WERI-Rb-1 (cell line): ENCODE results near the gene LMNB1.
A peak's percentile ranks its signal among the peaks of the same experiment; 100 is the strongest.
"Not testable (repeated sequence)": the region's sequence is repeated elsewhere in the genome, so short reads cannot be mapped to it uniquely, and the experiment has no call there.

Experiments used
- DNase-seq: peaks from one replicate; pipeline ENCODE4 v3.0.0-alpha.2; 2020
- H3K27ac ChIP-seq: fragments of 250-450 bp; sonication (Bioruptor Pico); 2 replicates; pipeline ENCODE4 v1.5.1; 2020; ENCODE audit warnings: mild to moderate bottlenecking, moderate library complexity
- H3K27me3 ChIP-seq: fragments of 250-450 bp; sonication (Bioruptor Pico); 2 replicates; pipeline ENCODE4 v1.5.1; 2021; ENCODE audit warnings: mild to moderate bottlenecking, low read depth, moderate library complexity; ENCODE audit not compliant: insufficient read depth, severe bottlenecking
- H3K36me3 ChIP-seq: fragments of 250-450 bp; sonication (Bioruptor Pico); 2 replicates; pipeline ENCODE4 v1.5.1; 2020; ENCODE audit warnings: mild to moderate bottlenecking, moderate library complexity
- H3K4me3 ChIP-seq: 2 replicates; pipeline ENCODE4 v1.5.1; 2011; ENCODE audit warnings: low read depth, mild to moderate bottlenecking, control low read depth, low read length
- H3K9me3 ChIP-seq: fragments of 250-450 bp; sonication (Bioruptor Pico); 2 replicates; pipeline ENCODE4 v1.5.1; 2021; ENCODE audit warnings: mild to moderate bottlenecking, moderate library complexity; ENCODE audit not compliant: severe bottlenecking
- TF ChIP-seq, protein P1 (sequence below): IDR thresholded peaks from 2 replicates; pipeline ENCODE4 v1.5.1; 2011; ENCODE audit warnings: low read depth, mild to moderate bottlenecking, control low read depth, inconsistent platforms, low read length

Gene LMNB1

DNA sequence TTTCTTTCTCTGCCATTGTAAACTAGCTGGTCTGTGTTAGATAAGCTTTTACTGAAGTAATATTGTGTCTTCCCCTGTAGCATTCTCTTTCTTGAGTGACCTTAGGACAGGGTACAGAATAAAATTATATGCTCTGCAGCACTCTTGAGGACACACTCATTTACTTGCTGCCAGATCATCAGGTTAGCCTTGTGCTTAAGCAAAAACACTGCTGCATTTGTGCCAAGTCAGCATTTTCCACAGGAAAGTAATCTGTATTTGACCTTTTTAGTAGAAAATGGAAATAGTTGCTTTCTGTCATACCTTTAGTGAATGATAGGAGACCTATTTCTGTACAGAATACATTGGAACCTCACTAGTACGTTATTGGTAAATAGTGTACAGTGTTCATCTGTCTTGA, 54.2 kb downstream of the LMNB1 start:
- Histone ChIP-seq H3K27ac (no peak overlapping the region), H3K4me3 (no peak overlapping the region), H3K36me3 (peaks cover 100% of the 10 kb centered on the region), H3K27me3 (no peaks in the 10 kb centered on the region), H3K9me3 (no peaks in the 10 kb centered on the region)
- no peak for DNase-seq
- TF ChIP-seq, protein P1, sequence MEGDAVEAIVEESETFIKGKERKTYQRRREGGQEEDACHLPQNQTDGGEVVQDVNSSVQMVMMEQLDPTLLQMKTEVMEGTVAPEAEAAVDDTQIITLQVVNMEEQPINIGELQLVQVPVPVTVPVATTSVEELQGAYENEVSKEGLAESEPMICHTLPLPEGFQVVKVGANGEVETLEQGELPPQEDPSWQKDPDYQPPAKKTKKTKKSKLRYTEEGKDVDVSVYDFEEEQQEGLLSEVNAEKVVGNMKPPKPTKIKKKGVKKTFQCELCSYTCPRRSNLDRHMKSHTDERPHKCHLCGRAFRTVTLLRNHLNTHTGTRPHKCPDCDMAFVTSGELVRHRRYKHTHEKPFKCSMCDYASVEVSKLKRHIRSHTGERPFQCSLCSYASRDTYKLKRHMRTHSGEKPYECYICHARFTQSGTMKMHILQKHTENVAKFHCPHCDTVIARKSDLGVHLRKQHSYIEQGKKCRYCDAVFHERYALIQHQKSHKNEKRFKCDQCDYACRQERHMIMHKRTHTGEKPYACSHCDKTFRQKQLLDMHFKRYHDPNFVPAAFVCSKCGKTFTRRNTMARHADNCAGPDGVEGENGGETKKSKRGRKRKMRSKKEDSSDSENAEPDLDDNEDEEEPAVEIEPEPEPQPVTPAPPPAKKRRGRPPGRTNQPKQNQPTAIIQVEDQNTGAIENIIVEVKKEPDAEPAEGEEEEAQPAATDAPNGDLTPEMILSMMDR: no peak

DNA sequence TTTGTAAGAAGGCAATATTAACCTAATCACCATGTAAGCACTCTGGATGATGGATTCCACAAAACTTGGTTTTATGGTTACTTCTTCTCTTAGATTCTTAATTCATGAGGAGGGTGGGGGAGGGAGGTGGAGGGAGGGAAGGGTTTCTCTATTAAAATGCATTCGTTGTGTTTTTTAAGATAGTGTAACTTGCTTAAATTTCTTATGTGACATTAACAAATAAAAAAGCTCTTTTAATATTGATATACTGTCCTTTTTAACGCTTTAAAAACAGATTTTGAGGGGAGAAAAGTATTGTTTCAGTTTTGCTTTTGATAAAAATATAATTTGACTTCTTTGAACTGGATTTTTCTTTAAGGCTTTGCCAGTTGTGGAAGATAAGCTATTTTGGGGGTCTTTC, 59.8 kb downstream of the LMNB1 start:
- TF ChIP-seq, protein P1: no peak
- H3K27ac ChIP-seq: no peak overlapping the region
- no peaks in the 10 kb centered on the region for H3K27me3 ChIP-seq
- no peaks in the 10 kb centered on the region for H3K9me3 ChIP-seq
- no peak for DNase-seq
- peaks cover 65% of the 10 kb centered on the region for H3K36me3 ChIP-seq
- H3K4me3 ChIP-seq: no peak overlapping the region

DNA sequence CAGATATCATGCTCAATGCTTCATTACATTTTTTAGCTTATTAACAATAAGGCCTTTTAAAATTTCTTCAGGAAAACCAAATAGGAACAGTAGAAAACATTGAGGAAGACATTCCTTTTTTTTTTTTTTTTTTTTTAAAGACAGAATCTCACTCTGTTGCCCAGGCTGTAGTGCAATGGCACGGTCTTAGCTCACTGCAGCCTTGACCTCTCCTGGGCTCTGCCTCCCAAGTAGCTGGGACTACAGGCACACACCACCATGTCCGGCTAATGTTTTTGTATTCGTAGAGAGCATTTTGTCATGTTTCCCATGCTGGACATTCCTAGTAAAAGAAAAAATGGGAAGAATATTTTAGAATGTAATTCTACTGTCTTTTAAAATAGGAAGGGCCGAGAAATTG, 60.3 kb downstream of the LMNB1 start:
- H3K9me3 ChIP-seq: no peaks in the 10 kb centered on the region
- TF ChIP-seq, protein P1: no peak
- no peaks in the 10 kb centered on the region for H3K27me3 ChIP-seq
- H3K4me3 ChIP-seq: no peak overlapping the region
- H3K36me3 ChIP-seq: peaks cover 61% of the 10 kb centered on the region
- H3K27ac ChIP-seq: no peak overlapping the region
- DNase-seq: no peak

DNA sequence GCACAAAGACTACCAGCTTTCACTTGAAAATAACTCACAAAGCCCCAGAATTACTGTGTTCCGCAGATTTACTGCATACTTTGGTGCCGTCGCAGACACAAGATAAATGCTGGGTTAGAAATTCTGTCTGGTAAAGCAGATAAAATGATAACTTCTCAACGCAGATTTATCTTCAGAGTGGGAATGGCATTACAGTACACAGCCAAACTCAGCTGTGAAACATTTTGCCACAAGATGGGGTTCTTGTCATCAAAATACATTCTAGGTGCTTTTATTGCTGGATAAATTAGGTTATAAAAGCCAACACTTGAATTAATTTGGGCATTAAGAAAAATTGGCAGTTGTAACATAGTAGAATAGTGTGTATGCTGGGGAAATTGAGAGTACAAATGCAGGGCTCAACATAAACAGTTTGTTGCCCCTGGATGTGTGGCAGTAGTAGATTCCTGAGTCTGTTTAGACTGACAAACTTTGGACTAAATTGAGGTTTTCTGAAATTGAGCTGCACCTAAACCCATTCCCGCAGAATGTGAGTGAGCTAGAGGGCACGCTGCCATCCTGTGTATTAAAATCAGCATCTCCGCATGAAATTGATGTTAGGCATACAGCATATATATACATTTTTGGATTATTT, 61.1 kb downstream of the LMNB1 start:
- no peak overlapping the region for H3K27ac ChIP-seq
- H3K9me3 ChIP-seq: no peaks in the 10 kb centered on the region
- H3K27me3 ChIP-seq: no peaks in the 10 kb centered on the region
- peaks cover 53% of the 10 kb centered on the region for H3K36me3 ChIP-seq
- DNase-seq: no peak
- TF ChIP-seq, protein P1: no peak
- H3K4me3 ChIP-seq: no peak overlapping the region

DNA sequence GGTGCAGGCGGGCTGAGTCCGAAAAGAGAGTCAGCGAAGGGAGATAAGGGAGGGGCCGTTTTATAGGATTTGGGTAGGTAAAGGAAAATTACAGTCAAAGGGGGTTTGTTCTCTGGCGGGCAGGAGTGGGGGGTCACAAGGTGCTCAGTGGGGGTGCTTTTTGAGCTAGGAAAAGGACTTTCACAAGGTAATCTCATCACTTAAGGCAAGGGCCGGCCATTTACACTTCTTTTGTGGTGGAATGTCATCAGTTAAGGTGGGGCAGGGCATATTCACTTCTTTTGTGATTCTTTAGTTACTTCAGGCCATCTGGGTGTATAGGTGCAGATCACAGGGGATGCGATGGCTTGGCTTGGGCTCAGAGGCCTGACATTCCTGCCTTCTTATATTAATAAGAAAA, 62.5 kb downstream of the LMNB1 start:
- H3K9me3 ChIP-seq, H3K27ac ChIP-seq, H3K4me3 ChIP-seq, DNase-seq, H3K27me3 ChIP-seq: not testable (repeated sequence)
- H3K36me3 ChIP-seq: peaks cover 39% of the 10 kb centered on the region

DNA sequence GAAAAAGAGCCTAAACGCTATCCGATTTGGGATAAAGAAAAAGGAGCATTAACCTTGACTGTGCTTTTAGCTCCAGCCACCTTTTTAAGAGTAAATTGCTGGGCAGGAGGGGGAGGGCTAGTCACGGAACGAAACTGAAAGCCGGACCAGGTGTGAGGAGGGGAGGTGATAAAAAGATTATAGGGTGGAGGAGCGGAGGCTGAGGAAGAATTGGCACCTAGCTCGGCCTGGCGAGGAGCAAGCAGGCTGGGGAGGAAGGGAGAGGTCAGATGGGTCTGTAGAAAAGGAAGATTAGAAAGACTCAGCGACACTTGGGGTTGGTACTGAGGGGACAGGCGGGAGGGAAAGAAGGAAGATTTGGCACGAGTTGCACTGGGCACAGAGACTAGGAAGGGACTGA, 66.4 kb downstream of the LMNB1 start:
- not testable (repeated sequence) for H3K9me3 ChIP-seq, H3K4me3 ChIP-seq, H3K27me3 ChIP-seq, H3K27ac ChIP-seq, H3K36me3 ChIP-seq
- peak; percentile 30 for DNase-seq

DNA sequence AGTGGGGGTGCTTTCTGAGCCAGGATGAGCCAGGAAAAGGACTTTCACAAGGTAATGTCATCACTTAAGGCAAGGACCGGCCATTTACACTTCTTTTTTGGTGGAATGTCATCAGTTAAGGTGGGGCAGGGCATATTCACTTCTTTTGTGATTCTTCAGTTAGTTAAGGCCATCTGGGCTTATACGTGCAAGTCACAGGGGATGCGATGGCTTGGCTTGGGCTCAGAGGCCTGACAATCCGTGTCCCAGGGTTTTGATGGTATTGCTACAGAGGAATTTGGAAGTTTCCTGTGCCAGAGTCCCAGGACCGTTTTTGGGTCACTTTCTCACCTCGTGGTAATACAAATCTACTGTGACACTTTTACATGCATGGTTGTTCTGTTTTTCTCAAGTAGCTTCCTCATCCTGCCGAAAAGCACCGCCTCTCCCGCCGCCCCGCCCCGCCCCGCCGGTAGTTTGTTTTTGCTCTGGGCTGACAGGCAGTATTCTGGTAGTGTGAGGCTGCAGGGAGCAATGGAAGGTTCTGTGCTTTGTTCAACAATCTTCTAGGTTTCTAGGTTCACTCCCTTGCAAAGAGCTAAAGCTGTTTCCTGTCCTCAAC, 68.6 kb downstream of the LMNB1 start:
- DNase-seq, H3K27me3 ChIP-seq, H3K27ac ChIP-seq, H3K36me3 ChIP-seq, H3K4me3 ChIP-seq, H3K9me3 ChIP-seq: not testable (repeated sequence)
